OCI-LY3 (cell line): Measurements from ENCODE around the gene PPP1R1C.
"Not testable (repeated sequence)": the region's sequence is repeated elsewhere in the genome, so short reads cannot be mapped to it uniquely, and the experiment has no call there.

ENCODE experiments used
- H2AFZ ChIP-seq: fragments of 200-600, 300-600 bp; shearing (Covaris generic); 2 replicates; pipeline ENCODE4 v1.6.0; 2014; ENCODE audit warnings: antibody characterized with exemption, low read depth, low read length
- H3K27ac ChIP-seq: fragments of 200-600, 300-600 bp; sonication (generic); 2 replicates; pipeline ENCODE4 v1.5.1; 2014; ENCODE audit warnings: mild to moderate bottlenecking, low read length, moderate library complexity, mixed read lengths
- H3K27me3 ChIP-seq: fragments of 200-600, 300-600 bp; sonication (generic); 2 replicates; pipeline ENCODE4 v1.6.1; 2014; ENCODE audit warnings: low read depth, low read length, mixed read lengths
- H3K36me3 ChIP-seq: fragments of 200-600, 300-600 bp; sonication (generic); replicated peaks from 2 replicates; pipeline ENCODE3; 2014; ENCODE audit warnings: low read depth, low read length, mixed read lengths
- H3K4me1 ChIP-seq: fragments of 300-600, 200-600 bp; sonication (generic); 2 replicates; pipeline ENCODE4 v1.6.1; 2014; ENCODE audit warnings: low read length, mixed read lengths
- H3K4me2 ChIP-seq: fragments of 200-600, 300-600 bp; sonication (generic); 2 replicates; pipeline ENCODE4 v1.6.1; 2014; ENCODE audit warnings: low read length, mixed read lengths
- H3K4me3 ChIP-seq: fragments of 300-600, 200-600 bp; sonication (generic); 2 replicates; pipeline ENCODE4 v1.5.1; 2014; ENCODE audit warnings: antibody characterized with exemption, mild to moderate bottlenecking, low read length, moderate library complexity
- H3K79me2 ChIP-seq: fragments of 300-600, 200-600 bp; shearing (Covaris generic); 2 replicates; pipeline ENCODE4 v1.6.1; 2014; ENCODE audit warnings: mild to moderate bottlenecking, low read length, mixed read lengths
- H3K9ac ChIP-seq: fragments of 300-600, 200-600 bp; shearing (Covaris generic); 2 replicates; pipeline ENCODE4 v1.6.0; 2014; ENCODE audit warnings: mild to moderate bottlenecking, low read length, moderate library complexity
- H3K9me3 ChIP-seq: fragments of 200-600, 300-600 bp; shearing (Covaris generic); 2 replicates; pipeline ENCODE4 v1.6.1; 2014; ENCODE audit warnings: low read length, mixed read lengths; ENCODE audit not compliant: insufficient read depth
- H4K20me1 ChIP-seq: fragments of 200-600, 300-600 bp; sonication (generic); 2 replicates; pipeline ENCODE4 v1.6.1; 2016; ENCODE audit warnings: low read length, mixed read lengths; ENCODE audit not compliant: insufficient read depth
- EZH2phosphoT487 ChIP-seq: fragments of 200-600 bp; shearing (Covaris generic); IDR thresholded peaks from 2 replicates; pipeline ENCODE4 v1.6.1; 2018; ENCODE audit warnings: antibody characterized with exemption, mixed run types, low read depth
- TF ChIP-seq, protein P1 (sequence below): fragments of 200-600, 300-600 bp; sonication (generic); IDR thresholded peaks from 2 replicates; pipeline ENCODE4 v1.5.1; 2014; ENCODE audit warnings: antibody characterized with exemption, low read length, low read depth

The PPP1R1C gene

DNA sequence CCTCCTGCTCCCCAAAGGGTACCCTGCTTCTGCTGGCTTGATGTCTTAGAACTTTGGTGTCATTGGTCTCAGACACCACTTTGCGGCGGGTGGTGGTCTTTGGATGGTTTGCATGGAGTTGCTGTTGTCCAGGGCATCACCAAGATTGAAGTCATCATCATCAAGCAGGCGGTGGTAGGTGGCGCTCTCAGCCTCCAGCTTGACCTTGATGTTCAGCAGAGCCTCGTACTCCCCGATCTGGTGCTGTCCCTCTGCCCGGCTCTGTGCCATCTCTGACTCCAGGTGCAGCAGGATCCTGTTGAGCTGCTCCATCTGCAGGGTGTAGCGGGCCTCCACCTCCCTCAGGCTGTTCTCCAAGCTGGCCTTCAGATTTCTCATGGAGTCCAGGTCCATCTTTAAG, 24.5 kb upstream of the PPP1R1C start:
- not testable (repeated sequence) for H3K79me2 ChIP-seq, H2AFZ ChIP-seq, H3K27me3 ChIP-seq, H3K27ac ChIP-seq, H3K4me3 ChIP-seq, H4K20me1 ChIP-seq, H3K36me3 ChIP-seq, H3K9me3 ChIP-seq, H3K4me2 ChIP-seq, H3K9ac ChIP-seq
- peaks cover 14% of the 10 kb centered on the region for H3K4me1 ChIP-seq
- TF ChIP-seq, protein P1, sequence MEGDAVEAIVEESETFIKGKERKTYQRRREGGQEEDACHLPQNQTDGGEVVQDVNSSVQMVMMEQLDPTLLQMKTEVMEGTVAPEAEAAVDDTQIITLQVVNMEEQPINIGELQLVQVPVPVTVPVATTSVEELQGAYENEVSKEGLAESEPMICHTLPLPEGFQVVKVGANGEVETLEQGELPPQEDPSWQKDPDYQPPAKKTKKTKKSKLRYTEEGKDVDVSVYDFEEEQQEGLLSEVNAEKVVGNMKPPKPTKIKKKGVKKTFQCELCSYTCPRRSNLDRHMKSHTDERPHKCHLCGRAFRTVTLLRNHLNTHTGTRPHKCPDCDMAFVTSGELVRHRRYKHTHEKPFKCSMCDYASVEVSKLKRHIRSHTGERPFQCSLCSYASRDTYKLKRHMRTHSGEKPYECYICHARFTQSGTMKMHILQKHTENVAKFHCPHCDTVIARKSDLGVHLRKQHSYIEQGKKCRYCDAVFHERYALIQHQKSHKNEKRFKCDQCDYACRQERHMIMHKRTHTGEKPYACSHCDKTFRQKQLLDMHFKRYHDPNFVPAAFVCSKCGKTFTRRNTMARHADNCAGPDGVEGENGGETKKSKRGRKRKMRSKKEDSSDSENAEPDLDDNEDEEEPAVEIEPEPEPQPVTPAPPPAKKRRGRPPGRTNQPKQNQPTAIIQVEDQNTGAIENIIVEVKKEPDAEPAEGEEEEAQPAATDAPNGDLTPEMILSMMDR: peak; percentile 41

DNA sequence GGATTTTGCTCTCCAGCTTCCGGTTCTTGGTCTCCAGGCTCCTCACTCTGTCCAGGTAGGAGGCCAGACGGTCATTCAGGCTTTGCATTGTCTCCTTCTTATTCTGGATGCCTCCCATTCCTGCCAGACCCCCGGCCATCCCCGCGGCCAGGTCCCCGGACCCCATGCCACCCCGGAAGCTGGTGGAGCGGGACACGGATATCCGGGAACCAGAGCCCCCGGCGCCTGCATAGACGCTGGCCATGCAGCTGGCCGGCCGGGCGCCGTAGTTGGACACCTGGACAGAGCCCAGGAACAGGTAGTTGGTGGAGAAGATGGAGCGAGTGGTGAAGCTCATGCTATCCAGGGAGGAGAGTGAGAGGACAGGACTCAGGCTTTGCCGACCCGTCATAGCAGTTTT, 23.5 kb upstream of the PPP1R1C start:
- TF ChIP-seq, protein P1: no peak
- no peak for TF ChIP-seq EZH2phosphoT487

DNA sequence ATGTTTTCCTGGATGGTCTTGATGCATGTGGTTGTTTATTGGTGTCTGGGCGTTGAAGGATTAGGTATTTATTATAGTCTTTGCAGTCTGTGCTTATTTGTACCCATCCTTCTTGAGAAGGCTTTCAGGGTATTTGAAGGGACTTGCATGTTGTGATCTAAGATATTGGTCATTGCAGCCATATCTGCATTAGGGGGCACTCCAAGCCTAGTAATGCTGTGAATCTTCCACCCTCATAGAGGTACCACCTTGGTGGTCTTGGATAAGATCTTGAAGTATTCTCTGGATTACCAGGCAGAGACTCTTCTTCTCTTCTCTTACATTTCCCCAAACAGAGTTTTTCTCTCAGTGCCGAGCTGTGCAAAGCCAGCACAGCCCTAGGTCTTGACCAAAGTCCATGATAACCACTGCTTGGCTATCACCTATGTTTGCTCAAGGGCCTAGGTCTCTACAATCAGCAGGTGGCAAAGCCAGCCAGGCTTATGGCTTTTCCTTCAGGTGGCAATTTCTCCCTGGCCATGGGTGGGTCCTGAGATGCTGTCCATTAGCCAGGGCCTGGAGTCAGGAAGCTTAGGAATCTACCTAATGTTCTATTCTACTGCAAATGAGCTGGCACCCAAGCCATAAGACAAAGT, 15.4 kb upstream of the PPP1R1C start:
- Histone ChIP-seq H3K27ac (no peak overlapping the region), H3K27me3 (no peaks in the 10 kb centered on the region), H3K4me3 (no peak overlapping the region), H4K20me1 (no peaks in the 10 kb centered on the region), H2AFZ (no peak overlapping the region), H3K9ac (no peak overlapping the region), H3K36me3 (no peaks in the 10 kb centered on the region), H3K79me2 (no peaks in the 10 kb centered on the region), H3K4me2 (no peak overlapping the region), H3K4me1 (no peaks in the 10 kb centered on the region), H3K9me3 (no peaks in the 10 kb centered on the region)
- TF ChIP-seq, protein P1: peak; percentile 40
- TF ChIP-seq EZH2phosphoT487: no peak

More for the DNA sequence above, 23.5 kb upstream of the PPP1R1C start:
- peaks cover 14% of the 10 kb centered on the region for H3K4me1 ChIP-seq
- 0 out of 2 replicates have a peak, but pooled peaks cover 2% of the 10 kb centered on the region for H3K27me3 ChIP-seq
- H2AFZ ChIP-seq: no peak overlapping the region
- no peak overlapping the region for H3K4me3 ChIP-seq
- no peak overlapping the region for H3K9ac ChIP-seq
- no peak overlapping the region for H3K27ac ChIP-seq
- H3K36me3 ChIP-seq: no peaks in the 10 kb centered on the region
- H4K20me1 ChIP-seq: no peaks in the 10 kb centered on the region
- H3K79me2 ChIP-seq: no peaks in the 10 kb centered on the region
- no peak overlapping the region for H3K4me2 ChIP-seq
- H3K9me3 ChIP-seq: no peaks in the 10 kb centered on the region

DNA sequence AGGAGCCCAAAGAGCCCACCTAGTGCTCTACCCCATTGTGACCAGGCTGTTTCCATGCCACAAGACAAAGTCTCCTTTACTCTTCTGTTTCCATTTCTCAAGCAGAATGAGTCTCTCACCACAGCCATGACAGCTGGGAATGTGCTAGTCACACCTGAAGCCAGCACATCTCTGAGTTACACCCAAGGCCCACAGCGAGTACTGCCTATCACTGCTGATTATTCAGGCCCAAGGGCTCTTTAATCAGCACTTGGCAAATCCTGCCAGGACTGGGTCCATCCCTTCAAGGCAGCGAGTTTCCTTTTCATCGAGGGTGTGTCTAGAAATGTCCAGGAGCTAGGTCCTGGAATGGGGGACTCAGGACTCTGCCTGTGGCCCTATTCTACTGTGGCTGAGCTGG, 14.6 kb upstream of the PPP1R1C start:
- no peaks in the 10 kb centered on the region for H3K27me3 ChIP-seq
- no peaks in the 10 kb centered on the region for H3K4me1 ChIP-seq
- no peak overlapping the region for H3K4me2 ChIP-seq
- no peaks in the 10 kb centered on the region for H3K9me3 ChIP-seq
- TF ChIP-seq, protein P1: no peak
- no peak for TF ChIP-seq EZH2phosphoT487
- no peak overlapping the region for H2AFZ ChIP-seq
- no peaks in the 10 kb centered on the region for H4K20me1 ChIP-seq
- H3K27ac ChIP-seq: no peak overlapping the region
- no peaks in the 10 kb centered on the region for H3K36me3 ChIP-seq
- no peaks in the 10 kb centered on the region for H3K79me2 ChIP-seq
- H3K4me3 ChIP-seq: no peak overlapping the region
- no peak overlapping the region for H3K9ac ChIP-seq
